HepG2 (cell line): ENCODE data around the gene OR8D4. TPM values are rescaled to one million over a fixed set of nuclear protein-coding genes. Genes with fewer than 3 reads are reported as not detected.

Experiments
- ATAC-seq: fragments of 200-7000 bp; cut with Tn5 transposase; 3 replicates; pipeline ENCODE4 v1.9.1; 2020; ENCODE audit warnings: mild to moderate bottlenecking, moderate library complexity
- BruUV-seq: library from RNA; stranded (reverse); fragments of 400-500 nt; replicated peaks from 2 replicates; lab custom pipeline; 2021; lab: Mats Ljungman, UMichigan
- CTCF ChIA-PET: fragments of 300-600 bp; formaldehyde crosslinking; extraction: SDS; loops from one replicate; lab custom pipeline; 2021; ENCODE audit warnings: low total read pairs, inconsistent platforms, low intra/inter-chr PET ratio; lab: Yijun Ruan, JAX
- POLR2A ChIA-PET: fragments of 350-600 bp; sonication (Branson Sonifier 250); formaldehyde crosslinking; loops from one replicate; lab custom pipeline; 2020; ENCODE audit warnings: antibody characterized with exemption, inconsistent platforms; lab: Yijun Ruan, JAX
- DNase-seq: peaks from one replicate; pipeline ENCODE4 v3.0.0-alpha.2; 2015; ENCODE audit warnings: low spot score
- FAIRE-seq: peaks from 3 replicates; lab custom pipeline; 2011; peaks lifted over from hg19 to GRCh38; lab: Jason Lieb, UNC
- H2AFZ ChIP-seq: one replicate; pipeline ENCODE4 v1.6.1; 2011; ENCODE audit warnings: low read length, inconsistent platforms
- H3K27ac ChIP-seq: fragments of 300-600 bp; 3 replicates; pipeline ENCODE4 v1.8.0; 2011; ENCODE audit warnings: mixed run types, mild to moderate bottlenecking, mixed read lengths, low read length, inconsistent platforms; ENCODE audit not compliant: insufficient read depth; ENCODE audit errors: extremely low read length
- H3K27me3 ChIP-seq, 2 experiments: fragments of 200-600 bp in 1 of 2; 2 replicates in 1 of 2; 3 replicates in 1 of 2; pipeline versions ENCODE4 v1.6.0 to v1.8.0; 2011; ENCODE audit warnings: low read length in 2 of 2, mild to moderate bottlenecking in 2 of 2, moderate library complexity in 2 of 2, inconsistent platforms in 1 of 2; ENCODE audit not compliant: insufficient read depth in 2 of 2, control insufficient read depth in 1 of 2
- H3K36me3 ChIP-seq, 2 experiments: fragments of 200-600 bp in 1 of 2; replicated peaks in 1 of 2; 2 replicates in 1 of 2; 3 replicates in 1 of 2; pipeline versions ENCODE4 v1.5.1 to v1.8.0; 2011; ENCODE audit warnings: low read length in 2 of 2, inconsistent platforms in 1 of 2; ENCODE audit not compliant: insufficient read depth in 2 of 2, control insufficient read depth in 1 of 2
- H3K4me1 ChIP-seq: 2 replicates; pipeline ENCODE4 v1.5.1; 2012; ENCODE audit warnings: low read length, inconsistent platforms; ENCODE audit not compliant: insufficient read depth
- H3K4me2 ChIP-seq: 2 replicates; pipeline ENCODE4 v1.6.0; 2011; ENCODE audit warnings: low read depth, low read length, inconsistent platforms
- H3K4me3 ChIP-seq, 3 experiments: fragments of 200-600 bp in 1 of 3; sonication (generic), shearing (Covaris generic) in 1 of 3; replicated peaks in 1 of 3; 2 replicates each; pipeline ENCODE4 v1.5.1; 2011 to 2016; ENCODE audit warnings: low read length in 3 of 3, inconsistent platforms in 2 of 3, low read depth in 2 of 3, mild to moderate bottlenecking in 2 of 3, control low read depth in 1 of 3, mixed read lengths in 1 of 3; ENCODE audit not compliant: insufficient read depth in 1 of 3
- H3K79me2 ChIP-seq: one replicate; pipeline ENCODE4 v1.6.1; 2011; ENCODE audit warnings: low read length, inconsistent platforms; ENCODE audit not compliant: insufficient read depth
- H3K9ac ChIP-seq: 2 replicates; pipeline ENCODE4 v1.6.0; 2011; ENCODE audit warnings: mild to moderate bottlenecking, low read depth, low read length, inconsistent platforms; ENCODE audit not compliant: insufficient read depth
- H3K9me3 ChIP-seq: 2 replicates; pipeline ENCODE4 v1.5.1; 2012; ENCODE audit warnings: mild to moderate bottlenecking, low read length
- H4K20me1 ChIP-seq: 2 replicates; pipeline ENCODE4 v1.6.0; 2011; ENCODE audit warnings: inconsistent platforms, mild to moderate bottlenecking, low read length, moderate library complexity; ENCODE audit not compliant: insufficient read depth
- EED ChIP-seq: sonication (generic); formaldehyde crosslinking; IDR thresholded peaks from 2 replicates; pipeline ENCODE4 v1.5.0; 2020; ENCODE audit warnings: mild to moderate bottlenecking, missing genetic modification reagents
- MYC ChIP-seq: sonication (generic); formaldehyde crosslinking; IDR thresholded peaks from 2 replicates; pipeline ENCODE4 v1.9.0; 2021; ENCODE audit warnings: missing genetic modification reagents, borderline replicate concordance
- NFE2L2 ChIP-seq: fragments of 150-350 bp; IDR thresholded peaks from 2 replicates; pipeline ENCODE4 v1.6.1; 2014; ENCODE audit warnings: low read length
- POLR2AphosphoS2 ChIP-seq: IDR thresholded peaks from 2 replicates; pipeline ENCODE4 v1.6.1; 2011; ENCODE audit warnings: low read depth, low read length, improper control_type of control experiment
- RFX1 ChIP-seq: fragments of 450-650 bp; IDR thresholded peaks from 2 replicates; pipeline ENCODE4 v1.6.1; 2017
- SRY ChIP-seq: sonication (generic); formaldehyde crosslinking; IDR thresholded peaks from 2 replicates; pipeline ENCODE4 v1.8.0; 2022; ENCODE audit warnings: mild to moderate bottlenecking, missing genetic modification reagents
- ZBTB8A ChIP-seq: sonication (generic); formaldehyde crosslinking; IDR thresholded peaks from 2 replicates; pipeline ENCODE4 v1.4.0; 2020; ENCODE audit warnings: mild to moderate bottlenecking, low read depth, missing genetic modification reagents, borderline replicate concordance
- ZNF235 ChIP-seq: sonication (generic); formaldehyde crosslinking; IDR thresholded peaks from 2 replicates; pipeline ENCODE4 v1.8.1; 2023; ENCODE audit warnings: mild to moderate bottlenecking, missing genetic modification reagents, borderline replicate concordance
- ZNF607 ChIP-seq: sonication (generic); formaldehyde crosslinking; IDR thresholded peaks from 2 replicates; pipeline ENCODE4 v1.5.1; 2020; ENCODE audit warnings: missing genetic modification reagents, mild to moderate bottlenecking, borderline replicate concordance
- WGBS: methylation state at CpG from one replicate; pipeline ENCODE4 v1.1.6; 2017; ENCODE audit warnings: low lambda C conversion rate; 5-methylcytosine and 5-hydroxymethylcytosine counted together
- in situ Hi-C: cut with HindIII; loops from 2 replicates; pipeline ENCODE4 v1.10.0; 2017; ENCODE audit warnings: low pct_unique_long_range_greater_than_20kb; ENCODE audit not compliant: extremely low pct_ligation_motif_present
- intact Hi-C: fragments of 100-400 bp; cut with micrococcal nuclease; formaldehyde crosslinking; loops from one replicate; pipeline ENCODE4 v1.10.0; 2022; ENCODE audit not compliant: unreplicated experiment
- polyA plus RNA-seq, 8 experiments: library from polyadenylated mRNA; depleted of rRNA in 3 of 8; stranded (reverse) in 7 of 8; unstranded in 1 of 8; fragments of >200 nt; fragmentation: Illumina TruSeq in 4 of 8; extraction: Trizol in 4 of 8; gene quantifications; 2 replicates each; pipeline versions ENCODE4 v1.2.1 to v1.2.3, GENCODE V29; 2011 to 2016; ENCODE audit warnings: low read depth in 4 of 8, missing spikeins in 1 of 8, mixed read lengths in 1 of 8; ENCODE audit not compliant: insufficient read depth in 1 of 8
- total RNA-seq, 5 experiments: library from RNA; depleted of rRNA; stranded (reverse); fragments of >200 nt; fragmentation: Illumina TruSeq; extraction: Trizol; gene quantifications; 2 replicates each; pipeline ENCODE4 v1.2.3, GENCODE V29; 2016; ENCODE audit warnings: low read depth in 1 of 5
- TF ChIP-seq, protein P1 (sequence below): fragments of 450-650 bp; IDR thresholded peaks from 2 replicates; pipeline ENCODE4 v1.6.1; 2017
- TF ChIP-seq, protein P2 (sequence below): sonication (generic); formaldehyde crosslinking; IDR thresholded peaks from 2 replicates; pipeline ENCODE4 v1.5.1; 2020; ENCODE audit warnings: mild to moderate bottlenecking, missing genetic modification reagents
- TF ChIP-seq, protein P3 (sequence below): sonication (generic); formaldehyde crosslinking; IDR thresholded peaks from 2 replicates; pipeline ENCODE4 v1.4.0; 2020; ENCODE audit warnings: missing genetic modification reagents, borderline replicate concordance
- TF ChIP-seq, protein P4 (sequence below): IDR thresholded peaks from 2 replicates; pipeline ENCODE4 v1.6.1; 2012; ENCODE audit warnings: low read depth, low read length, improper control_type of control experiment

Gene OR8D4
- total and polyA plus RNA-seq, 2 of the 13 experiments (the other 11 are each of a cell fraction or from before 2014, with no cell fraction given): not detected

DNA sequence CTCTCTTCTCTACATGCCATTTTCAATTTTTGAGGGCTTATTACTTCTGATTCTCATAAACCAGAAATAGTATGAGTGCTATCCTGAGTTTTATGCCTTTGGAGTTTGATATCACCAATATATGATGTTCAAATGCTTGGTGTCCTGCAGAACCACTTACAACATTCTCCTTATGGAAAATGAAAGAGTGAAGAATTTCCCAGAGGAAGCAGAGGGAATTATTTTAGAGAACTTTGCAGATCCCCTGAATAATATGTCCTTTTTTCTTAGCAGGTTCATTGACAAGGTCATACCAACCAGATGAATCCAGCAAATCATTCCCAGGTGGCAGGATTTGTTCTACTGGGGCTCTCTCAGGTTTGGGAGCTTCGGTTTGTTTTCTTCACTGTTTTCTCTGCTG lies 37.4 kb downstream of the OR8D4 start, which contains the start of gene OR4D5:
Gene OR4D5, plus strand, starts transcription at position 301 of the 400 bp plus-strand sequence. Its CDS starts 0 bp downstream, at position 301.
- no peak for FAIRE-seq
- Histone ChIP-seq H2AFZ (no peak within 1 kb of the TSS), H3K9ac (no peak within 1 kb of the TSS), H3K4me3 (no peak within 1 kb of the TSS), H3K9me3 (peaks cover 26% of the 10 kb centered on the region), H3K4me2 (no peak within 1 kb of the TSS), H3K27ac (no peak within 1 kb of the TSS), H3K36me3 (no peaks in the 10 kb centered on the region), H3K4me1 (no peaks in the 10 kb centered on the region), H4K20me1 (no peaks in the 10 kb centered on the region), H3K79me2 (no peaks in the 10 kb centered on the region), H3K27me3 (no peaks in the 10 kb centered on the region)
- ChIA-PET CTCF (no interaction called here), POLR2A (no interaction called here)
- intact Hi-C loops: no loop called here
- WGBS: 9% methylated on average over 1 of the region's 1 CpG
- ATAC-seq: no peak
- no TSS peak for BruUV-seq
- in situ Hi-C loops: no loop called here
- no peak for DNase-seq
- TF ChIP-seq, protein P1, sequence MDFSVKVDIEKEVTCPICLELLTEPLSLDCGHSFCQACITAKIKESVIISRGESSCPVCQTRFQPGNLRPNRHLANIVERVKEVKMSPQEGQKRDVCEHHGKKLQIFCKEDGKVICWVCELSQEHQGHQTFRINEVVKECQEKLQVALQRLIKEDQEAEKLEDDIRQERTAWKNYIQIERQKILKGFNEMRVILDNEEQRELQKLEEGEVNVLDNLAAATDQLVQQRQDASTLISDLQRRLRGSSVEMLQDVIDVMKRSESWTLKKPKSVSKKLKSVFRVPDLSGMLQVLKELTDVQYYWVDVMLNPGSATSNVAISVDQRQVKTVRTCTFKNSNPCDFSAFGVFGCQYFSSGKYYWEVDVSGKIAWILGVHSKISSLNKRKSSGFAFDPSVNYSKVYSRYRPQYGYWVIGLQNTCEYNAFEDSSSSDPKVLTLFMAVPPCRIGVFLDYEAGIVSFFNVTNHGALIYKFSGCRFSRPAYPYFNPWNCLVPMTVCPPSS: no peak
- no peak for TF ChIP-seq SRY (CRISPR knock-in tag)
- no peak for TF ChIP-seq MYC
- TF ChIP-seq, protein P2, sequence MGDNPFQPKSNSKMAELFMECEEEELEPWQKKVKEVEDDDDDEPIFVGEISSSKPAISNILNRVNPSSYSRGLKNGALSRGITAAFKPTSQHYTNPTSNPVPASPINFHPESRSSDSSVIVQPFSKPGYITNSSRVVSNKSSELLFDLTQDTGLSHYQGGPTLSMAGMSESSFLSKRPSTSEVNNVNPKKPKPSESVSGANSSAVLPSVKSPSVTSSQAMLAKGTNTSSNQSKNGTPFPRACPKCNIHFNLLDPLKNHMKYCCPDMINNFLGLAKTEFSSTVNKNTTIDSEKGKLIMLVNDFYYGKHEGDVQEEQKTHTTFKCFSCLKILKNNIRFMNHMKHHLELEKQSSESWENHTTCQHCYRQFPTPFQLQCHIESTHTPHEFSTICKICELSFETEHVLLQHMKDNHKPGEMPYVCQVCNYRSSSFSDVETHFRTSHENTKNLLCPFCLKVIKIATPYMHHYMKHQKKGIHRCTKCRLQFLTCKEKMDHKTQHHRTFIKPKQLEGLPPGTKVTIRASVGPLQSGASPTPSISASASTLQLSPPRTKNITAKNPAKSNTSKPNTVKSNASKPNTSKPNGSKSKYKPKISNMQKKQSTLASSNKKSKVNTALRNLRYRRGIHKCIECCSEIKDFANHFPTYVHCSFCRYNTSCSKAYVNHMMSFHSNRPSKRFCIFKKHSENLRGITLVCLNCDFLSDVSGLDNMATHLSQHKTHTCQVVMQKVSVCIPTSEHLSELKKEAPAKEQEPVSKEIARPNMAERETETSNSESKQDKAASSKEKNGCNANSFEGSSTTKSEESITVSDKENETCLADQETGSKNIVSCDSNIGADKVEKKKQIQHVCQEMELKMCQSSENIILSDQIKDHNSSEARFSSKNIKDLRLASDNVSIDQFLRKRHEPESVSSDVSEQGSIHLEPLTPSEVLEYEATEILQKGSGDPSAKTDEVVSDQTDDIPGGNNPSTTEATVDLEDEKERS (CRISPR knock-in tag): no peak
- TF ChIP-seq, protein P3, sequence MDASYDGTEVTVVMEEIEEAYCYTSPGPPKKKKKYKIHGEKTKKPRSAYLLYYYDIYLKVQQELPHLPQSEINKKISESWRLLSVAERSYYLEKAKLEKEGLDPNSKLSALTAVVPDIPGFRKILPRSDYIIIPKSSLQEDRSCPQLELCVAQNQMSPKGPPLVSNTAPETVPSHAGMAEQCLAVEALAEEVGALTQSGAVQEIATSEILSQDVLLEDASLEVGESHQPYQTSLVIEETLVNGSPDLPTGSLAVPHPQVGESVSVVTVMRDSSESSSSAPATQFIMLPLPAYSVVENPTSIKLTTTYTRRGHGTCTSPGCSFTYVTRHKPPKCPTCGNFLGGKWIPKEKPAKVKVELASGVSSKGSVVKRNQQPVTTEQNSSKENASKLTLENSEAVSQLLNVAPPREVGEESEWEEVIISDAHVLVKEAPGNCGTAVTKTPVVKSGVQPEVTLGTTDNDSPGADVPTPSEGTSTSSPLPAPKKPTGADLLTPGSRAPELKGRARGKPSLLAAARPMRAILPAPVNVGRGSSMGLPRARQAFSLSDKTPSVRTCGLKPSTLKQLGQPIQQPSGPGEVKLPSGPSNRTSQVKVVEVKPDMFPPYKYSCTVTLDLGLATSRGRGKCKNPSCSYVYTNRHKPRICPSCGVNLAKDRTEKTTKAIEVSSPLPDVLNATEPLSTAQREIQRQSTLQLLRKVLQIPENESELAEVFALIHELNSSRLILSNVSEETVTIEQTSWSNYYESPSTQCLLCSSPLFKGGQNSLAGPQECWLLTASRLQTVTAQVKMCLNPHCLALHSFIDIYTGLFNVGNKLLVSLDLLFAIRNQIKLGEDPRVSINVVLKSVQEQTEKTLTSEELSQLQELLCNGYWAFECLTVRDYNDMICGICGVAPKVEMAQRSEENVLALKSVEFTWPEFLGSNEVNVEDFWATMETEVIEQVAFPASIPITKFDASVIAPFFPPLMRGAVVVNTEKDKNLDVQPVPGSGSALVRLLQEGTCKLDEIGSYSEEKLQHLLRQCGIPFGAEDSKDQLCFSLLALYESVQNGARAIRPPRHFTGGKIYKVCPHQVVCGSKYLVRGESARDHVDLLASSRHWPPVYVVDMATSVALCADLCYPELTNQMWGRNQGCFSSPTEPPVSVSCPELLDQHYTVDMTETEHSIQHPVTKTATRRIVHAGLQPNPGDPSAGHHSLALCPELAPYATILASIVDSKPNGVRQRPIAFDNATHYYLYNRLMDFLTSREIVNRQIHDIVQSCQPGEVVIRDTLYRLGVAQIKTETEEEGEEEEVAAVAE (CRISPR knock-in tag): no peak
- TF ChIP-seq RFX1: no peak
- TF ChIP-seq NFE2L2: no peak
- no peak for TF ChIP-seq ZNF607 (CRISPR knock-in tag)
- TF ChIP-seq ZNF235: no peak
- TF ChIP-seq, protein P4, sequence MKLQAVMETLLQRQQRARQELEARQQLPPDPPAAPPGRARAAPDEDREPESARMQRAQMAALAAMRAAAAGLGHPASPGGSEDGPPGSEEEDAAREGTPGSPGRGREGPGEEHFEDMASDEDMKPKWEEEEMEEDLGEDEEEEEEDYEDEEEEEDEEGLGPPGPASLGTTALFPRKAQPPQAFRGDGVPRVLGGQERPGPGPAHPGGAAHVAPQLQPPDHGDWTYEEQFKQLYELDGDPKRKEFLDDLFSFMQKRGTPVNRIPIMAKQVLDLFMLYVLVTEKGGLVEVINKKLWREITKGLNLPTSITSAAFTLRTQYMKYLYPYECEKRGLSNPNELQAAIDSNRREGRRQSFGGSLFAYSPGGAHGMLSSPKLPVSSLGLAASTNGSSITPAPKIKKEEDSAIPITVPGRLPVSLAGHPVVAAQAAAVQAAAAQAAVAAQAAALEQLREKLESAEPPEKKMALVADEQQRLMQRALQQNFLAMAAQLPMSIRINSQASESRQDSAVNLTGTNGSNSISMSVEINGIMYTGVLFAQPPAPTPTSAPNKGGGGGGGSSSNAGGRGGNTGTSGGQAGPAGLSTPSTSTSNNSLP: no peak
- TF ChIP-seq POLR2AphosphoS2: no peak
- no peak for TF ChIP-seq ZBTB8A (CRISPR knock-in tag)
- no peak for TF ChIP-seq EED (CRISPR knock-in tag)
